ENCODE data around the gene TCEAL9.

DNA sequence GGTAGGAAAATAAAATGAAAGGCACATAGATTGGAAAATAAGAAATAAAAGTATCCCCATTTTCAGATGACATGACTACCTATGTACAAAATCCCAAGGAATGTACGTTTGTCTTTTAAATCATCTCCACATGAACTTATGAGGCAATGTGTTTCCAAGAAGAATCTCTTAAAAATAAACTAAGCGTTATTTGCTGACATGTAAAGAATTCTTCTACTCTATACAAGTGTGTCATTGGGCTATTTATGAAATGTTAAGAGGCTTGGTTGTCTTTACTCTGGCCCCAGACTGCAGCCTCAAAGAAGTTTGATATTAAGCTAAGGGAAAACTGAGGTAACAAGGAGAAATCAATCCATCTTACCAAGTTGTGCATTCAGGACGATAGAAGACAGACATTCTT is 37.2 kb downstream of the TCEAL9 start:
- TF ChIP-seq, protein P1, sequence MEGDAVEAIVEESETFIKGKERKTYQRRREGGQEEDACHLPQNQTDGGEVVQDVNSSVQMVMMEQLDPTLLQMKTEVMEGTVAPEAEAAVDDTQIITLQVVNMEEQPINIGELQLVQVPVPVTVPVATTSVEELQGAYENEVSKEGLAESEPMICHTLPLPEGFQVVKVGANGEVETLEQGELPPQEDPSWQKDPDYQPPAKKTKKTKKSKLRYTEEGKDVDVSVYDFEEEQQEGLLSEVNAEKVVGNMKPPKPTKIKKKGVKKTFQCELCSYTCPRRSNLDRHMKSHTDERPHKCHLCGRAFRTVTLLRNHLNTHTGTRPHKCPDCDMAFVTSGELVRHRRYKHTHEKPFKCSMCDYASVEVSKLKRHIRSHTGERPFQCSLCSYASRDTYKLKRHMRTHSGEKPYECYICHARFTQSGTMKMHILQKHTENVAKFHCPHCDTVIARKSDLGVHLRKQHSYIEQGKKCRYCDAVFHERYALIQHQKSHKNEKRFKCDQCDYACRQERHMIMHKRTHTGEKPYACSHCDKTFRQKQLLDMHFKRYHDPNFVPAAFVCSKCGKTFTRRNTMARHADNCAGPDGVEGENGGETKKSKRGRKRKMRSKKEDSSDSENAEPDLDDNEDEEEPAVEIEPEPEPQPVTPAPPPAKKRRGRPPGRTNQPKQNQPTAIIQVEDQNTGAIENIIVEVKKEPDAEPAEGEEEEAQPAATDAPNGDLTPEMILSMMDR (conservative IDR thresholded peaks at IDR 0.05; ENCODE audit: low read length): no peak
- no peak for TF ChIP-seq EZH2phosphoT487 (IDR thresholded peaks at IDR 0.05; ENCODE audit: borderline replicate concordance)

All from Loucy (cell line).